Measurements from ENCODE around the gene SMIM32.

DNA sequence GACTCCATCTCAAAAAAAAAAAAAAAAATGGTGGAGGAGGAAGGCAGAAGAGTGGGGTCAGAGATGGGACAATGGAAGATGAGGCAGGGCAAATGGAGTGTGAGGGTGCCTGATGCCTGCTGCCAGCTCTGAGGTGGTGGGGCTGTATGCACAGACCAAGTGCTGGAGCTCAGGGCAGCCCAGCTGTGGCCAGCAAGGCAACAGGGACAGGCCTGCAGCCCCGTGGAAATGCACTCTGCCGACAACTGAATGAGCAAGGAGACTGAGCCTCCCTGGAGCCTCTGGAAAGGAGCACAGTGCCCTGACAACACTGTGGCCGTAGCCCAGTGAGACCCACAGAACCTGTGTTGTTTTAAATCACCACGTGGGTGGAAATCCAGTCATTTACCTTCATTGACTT lies 22.9 kb upstream of the SMIM32 start:
- TF ChIP-seq, protein P1, sequence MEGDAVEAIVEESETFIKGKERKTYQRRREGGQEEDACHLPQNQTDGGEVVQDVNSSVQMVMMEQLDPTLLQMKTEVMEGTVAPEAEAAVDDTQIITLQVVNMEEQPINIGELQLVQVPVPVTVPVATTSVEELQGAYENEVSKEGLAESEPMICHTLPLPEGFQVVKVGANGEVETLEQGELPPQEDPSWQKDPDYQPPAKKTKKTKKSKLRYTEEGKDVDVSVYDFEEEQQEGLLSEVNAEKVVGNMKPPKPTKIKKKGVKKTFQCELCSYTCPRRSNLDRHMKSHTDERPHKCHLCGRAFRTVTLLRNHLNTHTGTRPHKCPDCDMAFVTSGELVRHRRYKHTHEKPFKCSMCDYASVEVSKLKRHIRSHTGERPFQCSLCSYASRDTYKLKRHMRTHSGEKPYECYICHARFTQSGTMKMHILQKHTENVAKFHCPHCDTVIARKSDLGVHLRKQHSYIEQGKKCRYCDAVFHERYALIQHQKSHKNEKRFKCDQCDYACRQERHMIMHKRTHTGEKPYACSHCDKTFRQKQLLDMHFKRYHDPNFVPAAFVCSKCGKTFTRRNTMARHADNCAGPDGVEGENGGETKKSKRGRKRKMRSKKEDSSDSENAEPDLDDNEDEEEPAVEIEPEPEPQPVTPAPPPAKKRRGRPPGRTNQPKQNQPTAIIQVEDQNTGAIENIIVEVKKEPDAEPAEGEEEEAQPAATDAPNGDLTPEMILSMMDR (conservative IDR thresholded peaks at IDR 0.05): no peak
- no peak for TF ChIP-seq EZH2 (IDR thresholded peaks at IDR 0.05; ENCODE audit: low read depth)
